HG03565 (cell line): ENCODE data around the gene PLCB4.

ENCODE experiments used
- ATAC-seq: cut with Tn5 transposase; IDR thresholded peaks from one replicate; pipeline ENCODE4 v1.9.1; 2021; ENCODE audit warnings: mild to moderate bottlenecking, moderate library complexity; ENCODE audit not compliant: unreplicated experiment

The PLCB4 gene

DNA sequence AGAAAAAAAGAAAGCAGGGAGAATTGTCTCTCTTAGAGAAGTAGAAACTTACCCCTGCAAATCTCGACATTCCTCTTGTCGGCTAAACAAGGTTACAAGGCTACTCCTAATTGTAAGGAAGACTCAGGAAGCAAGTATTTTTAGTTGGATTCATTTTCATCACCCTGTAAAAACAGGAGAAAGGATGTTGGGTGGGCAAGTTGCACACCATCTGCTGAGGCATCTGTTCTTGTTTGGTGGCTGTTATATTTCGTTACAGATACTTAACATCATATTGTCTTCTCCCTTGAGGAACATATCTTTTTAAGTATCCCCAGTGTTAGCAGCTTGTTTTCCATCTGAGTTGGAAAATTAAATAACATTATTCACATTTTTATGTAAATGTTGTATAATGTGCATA lies 187.5 kb downstream of the PLCB4 start:
- ATAC-seq, result no peak

DNA sequence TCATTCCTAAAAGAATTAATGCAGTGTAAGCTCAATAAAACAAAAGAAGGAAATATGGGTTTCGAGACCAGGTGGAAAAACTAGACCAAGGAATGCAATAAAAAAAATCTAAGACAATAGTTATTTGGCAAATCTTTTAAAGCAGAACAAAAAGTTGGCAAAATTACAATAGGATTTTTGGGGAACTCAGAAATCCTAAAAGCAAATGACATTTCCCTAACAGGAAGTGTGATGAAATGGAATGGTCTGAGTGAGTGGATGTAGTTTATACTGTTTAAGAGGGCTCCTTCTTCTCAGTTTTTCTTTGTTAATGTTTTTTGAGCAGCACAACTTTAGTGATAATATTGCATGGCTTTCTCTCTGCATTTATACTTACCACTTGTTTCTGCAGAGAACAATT lies 190.0 kb downstream of the PLCB4 start:
- ATAC-seq, result no peak

DNA sequence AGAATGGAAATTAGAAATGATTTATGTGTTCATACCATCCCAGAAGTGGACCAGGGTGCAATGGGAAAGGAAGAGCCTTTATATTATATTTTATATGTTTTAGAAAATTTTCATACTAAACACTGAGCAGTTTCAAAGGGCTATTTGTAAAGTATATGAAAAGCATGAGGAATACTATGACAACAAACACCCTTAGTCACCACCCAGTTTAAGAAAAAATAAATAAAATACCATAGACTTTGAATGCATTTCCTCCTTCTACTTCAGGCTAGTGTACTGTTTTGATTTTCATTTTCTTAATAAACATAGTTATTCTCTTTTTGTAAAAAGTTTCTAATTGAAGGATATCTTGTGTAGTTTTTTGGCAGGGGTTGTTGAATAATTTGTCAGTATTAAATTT lies 191.1 kb downstream of the PLCB4 start:
- no peak for ATAC-seq

DNA sequence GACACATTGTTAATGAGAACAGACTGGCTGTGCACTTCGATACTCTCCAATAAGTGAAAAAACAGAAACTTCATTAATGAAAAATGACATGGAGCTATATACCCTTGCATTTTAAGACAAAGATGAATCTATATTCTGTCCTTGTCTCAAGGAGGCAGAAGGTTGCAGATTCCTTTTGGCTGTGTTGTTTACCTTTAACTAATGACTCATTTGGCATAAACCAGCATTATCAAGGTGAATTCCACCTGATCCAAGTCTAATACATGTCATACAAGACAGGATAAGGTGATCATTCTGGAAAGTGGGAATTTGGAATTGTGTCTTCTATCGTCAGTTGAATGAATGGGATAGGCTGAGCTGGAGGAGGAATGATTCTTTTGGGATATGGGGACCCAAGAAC lies 192.9 kb downstream of the PLCB4 start:
- no peak for ATAC-seq

DNA sequence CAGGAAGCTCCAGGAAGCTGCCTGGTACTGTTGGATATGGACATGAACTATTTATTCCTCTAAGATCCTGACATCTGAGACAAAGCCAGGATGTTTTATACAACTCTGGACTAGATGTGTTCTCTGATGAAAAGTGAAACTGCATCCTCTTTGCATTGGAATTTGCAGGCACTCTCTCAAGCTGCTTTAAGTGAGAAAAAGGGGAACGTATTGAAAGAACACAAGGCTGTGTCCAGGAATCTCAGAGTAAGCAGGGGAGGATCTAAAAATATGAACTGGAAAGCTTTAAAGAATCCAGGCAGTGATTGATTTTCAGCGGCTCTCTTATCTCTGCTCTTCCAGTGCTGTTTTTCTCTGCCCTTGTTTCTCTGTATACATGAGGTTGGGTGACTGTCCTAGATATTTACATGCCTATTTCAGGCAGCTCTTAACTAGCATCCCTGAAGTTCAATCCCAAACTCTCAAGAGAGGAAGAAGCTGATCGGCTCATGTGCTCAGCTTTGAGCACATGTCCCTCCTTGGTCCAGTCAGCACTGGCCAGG lies 193.8 kb downstream of the PLCB4 start:
- no peak for ATAC-seq

DNA sequence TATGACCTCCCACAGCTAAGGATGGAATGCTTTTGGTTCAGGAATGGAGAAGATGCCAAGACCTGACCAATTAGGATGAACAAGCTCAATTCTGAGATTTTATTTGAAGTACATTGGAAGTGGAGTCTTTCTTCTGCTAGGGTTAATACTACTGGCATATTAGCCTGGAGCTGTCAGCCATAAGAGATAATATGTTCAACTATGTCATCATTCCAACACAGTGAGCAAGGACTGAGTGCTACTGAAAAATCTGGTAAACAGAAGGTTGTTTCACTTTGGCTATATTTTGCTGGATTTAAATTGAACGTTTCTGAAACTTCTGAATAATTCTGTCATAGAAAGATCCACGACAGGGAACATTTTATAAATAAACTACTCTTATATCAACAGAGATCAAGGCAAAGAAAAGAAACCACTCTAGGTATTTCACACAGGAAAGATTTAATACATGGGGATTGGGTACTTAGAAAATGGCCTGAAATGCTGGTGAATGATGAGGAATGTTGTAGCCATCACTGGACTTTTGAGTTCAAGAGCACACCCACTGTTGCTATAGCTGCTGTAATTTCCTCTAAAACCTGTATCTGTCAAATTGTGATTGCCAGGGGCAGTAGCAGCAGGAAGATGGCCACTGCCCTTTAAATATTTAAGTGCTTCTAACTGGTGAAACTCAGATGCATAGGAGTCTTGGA lies 200.5 kb downstream of the PLCB4 start:
- no peak for ATAC-seq

DNA sequence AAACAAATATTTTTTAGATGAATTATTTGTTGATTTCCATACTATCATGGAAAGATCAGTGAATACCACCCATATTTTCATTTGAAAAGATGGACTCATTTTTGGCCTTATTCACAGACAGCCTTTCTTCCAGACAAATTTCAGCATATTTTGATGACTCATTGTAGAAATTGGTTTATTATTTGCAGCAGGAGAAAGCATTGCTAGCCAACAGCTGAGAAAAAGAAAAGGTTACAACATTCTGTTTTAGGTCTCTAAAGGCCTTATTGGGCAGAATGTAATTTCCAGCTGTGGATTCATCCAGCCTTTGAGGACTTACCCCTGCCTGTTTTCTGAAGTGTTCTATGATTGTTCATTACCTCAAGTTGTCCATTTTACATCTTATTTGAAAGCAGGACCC lies 201.9 kb downstream of the PLCB4 start:
- ATAC-seq, result no peak

DNA sequence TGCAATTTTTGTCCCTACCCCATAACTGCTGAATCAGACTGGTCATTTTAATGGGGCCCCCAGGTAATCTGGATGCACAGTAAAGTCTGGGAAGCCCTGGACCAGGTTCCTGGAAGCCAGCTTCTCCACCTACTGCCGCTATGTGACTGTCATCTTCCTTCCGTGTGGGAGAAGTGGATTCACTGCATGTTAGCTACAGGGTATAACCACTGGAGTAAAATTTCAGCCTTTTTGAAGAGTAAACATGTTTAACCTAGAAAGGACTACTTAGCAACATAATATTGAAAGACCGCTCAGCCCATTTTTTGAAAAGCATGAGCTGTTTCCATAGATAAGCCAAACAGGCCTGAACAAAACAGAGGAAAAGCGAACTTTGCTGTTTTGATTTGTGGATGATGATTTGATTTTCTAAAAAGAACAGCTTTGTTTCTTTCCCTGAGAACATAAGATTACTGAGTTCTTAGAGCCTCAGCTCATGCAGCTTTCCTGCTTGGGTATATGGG lies 208.1 kb downstream of the PLCB4 start:
- no peak for ATAC-seq

DNA sequence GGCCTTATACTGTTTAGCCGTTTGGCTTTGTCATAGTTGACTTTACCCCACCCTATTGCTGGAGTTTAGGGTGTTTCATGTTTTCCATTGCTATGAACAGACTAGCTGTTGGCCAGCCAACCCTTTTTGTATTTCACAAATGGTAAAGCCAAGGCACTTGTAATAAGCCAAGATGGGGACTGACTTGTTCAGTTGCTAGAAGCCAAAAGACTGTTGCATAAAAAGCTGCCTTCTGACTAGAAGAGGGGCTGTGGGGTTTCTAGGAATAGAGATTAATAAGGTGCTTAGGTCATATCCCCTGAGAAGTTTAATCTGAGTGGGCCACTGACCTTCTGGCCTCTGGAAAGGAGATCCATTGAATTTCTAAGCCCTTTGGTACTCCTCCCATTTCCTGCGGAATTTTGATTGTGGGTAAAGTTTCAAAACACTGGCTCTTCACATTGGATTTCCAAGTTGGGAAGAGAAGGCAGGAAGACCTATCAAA lies 211.1 kb downstream of the PLCB4 start:
- ATAC-seq, result no peak

DNA sequence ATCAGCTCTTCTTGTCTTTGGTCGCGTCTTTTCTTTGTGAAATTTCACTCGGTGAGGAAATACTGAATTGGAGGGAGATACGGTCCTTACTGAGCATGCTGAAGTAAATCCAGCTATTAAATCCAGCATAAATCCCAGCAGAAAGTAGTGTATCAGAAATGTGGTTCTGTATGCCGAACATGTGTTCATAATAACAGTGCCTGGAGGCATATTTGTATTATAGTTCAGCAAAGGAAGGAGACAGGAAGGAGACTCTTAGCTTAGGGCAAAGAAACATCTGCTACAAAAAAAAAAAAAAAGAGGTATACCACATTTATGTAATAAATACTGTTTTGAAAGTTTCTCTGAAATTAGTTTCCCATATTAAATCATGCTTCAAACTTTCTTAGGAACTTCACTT lies 211.8 kb downstream of the PLCB4 start:
- ATAC-seq, result no peak

DNA sequence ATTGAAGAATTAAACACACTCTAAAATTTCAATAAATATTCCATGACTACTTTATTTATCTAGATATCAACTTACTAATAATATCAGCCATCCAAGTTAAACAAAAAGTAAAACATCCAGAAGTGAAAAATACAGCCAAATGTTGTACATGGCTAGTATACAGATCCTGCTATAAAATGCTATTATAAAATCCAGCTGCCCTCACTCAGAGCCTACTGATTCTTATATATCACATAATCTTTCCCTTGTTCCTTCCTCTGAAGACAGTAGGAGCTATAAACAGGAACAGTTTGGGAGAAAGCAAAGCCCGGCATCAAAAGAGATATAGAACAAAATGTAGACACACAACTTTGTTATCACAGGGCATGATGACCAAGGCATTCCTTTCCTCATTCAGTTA lies 212.9 kb downstream of the PLCB4 start:
- no peak for ATAC-seq

DNA sequence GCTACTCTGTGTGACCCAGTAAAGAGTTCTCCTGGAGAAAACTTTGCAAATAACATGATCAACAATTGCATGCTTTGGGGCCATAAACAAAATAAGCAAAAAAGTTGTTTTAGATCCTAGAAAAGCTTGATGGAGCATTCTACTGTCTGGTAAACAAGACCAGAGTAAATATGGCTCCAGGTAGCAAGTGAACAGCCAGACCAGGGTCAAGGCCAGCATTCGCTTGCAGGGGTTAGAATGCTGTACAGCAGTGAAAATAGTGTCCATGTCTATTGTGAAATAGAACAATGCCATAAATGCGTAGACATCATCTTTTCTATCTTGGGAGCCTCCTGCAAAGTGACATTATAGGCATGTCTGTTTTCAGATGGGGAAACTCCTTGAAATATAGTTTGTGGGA lies 216.7 kb downstream of the PLCB4 start:
- ATAC-seq, result no peak

DNA sequence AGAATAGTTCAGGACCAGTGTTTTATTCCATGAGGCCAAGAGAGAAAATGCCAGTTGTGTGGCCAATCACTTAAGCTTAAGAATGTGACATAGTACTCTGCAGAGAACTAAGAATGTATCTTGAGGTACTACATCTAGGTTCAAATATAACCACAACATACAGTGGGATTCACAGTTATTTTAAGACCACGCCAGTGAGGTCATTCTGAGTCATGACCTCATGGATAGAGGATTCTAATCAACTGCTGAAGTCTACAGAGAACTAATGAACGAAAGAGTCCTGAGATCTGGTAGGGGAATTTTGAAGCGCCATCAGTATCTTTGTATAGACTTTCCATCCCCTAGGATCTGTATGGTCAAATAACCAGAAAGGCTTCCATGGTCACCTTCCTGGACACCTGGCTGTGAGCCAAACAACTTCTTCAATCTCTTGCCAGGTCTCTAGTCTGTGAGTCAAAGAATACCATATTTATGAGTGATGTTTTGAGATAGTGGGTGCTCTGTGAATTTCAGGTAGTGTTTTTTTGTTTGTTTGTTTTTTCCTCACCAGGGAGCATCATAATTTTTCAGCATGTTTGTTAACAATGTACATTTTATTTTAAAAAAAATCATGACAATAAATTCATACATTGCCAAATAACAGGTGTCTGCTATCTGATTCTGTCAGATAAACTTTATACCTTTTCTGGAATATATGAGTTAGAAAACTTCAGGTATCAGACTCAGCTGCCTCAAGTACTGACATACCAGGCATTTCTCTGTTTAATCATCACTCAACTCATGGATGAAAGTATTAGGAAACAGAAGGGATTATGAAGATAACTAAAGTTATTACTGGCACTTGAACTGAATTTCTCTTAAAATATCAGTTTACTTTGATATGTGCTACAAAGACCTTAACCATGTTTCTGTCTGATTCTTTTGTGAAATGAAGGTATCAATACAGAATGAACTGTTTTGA lies 217.9 kb downstream of the PLCB4 start:
- ATAC-seq, result no peak

DNA sequence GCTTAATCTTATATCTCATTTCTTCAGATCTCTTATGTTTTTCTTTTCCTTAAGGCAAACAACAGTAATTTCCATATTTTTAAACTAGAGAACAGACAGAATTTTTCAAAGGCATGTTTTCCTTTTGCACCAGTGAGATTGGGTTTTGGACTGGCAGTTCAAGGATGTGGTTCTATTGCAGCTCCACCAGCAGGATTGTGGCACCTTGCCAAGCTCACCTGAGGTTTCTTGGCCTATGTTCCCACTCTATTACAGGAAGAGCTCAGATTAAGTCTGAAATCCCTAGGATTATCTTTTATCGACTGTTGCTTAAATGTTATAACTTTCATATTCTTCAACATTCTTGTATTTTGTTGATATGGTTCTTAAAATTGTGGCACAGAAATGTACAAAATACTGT lies 218.9 kb downstream of the PLCB4 start:
- ATAC-seq, result no peak

DNA sequence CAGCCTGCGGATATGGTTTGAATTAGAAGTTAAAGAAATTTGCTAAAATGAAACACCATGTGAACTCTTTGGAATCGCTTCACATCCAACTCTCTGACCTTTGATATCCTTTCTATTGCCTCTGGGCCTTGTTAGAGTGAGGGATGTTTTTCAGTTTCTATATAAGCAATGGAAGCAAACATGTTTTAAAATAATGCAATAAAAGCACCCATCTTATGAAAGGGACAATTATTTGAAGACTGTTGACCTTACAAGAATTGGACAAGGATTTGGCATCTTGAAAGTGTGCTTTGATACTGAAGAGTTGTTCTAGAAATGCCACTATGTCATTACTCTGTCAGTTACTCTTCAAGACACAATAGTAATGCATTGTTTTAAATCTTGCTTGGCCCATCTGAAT lies 221.4 kb downstream of the PLCB4 start:
- no peak for ATAC-seq

DNA sequence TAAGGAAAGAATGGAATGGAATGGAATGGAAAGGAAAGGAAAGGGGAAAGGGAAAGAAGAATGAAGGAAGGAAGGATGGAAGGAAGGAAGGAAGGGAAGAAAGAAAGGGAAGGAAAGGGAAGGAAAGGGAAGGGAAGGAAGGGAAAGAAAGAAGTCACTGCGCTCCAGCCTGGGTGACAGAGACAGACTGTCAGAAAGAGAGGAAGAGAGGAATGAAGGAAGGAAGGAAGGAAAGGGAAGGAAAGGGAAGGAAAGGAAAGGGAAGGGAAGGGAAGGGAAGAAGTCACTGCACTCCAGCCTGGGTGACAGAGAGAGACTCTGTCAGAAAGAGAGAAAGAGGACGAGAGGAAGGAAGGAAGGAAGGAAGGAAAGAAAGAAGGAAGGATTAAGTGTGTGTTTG lies 224.3 kb downstream of the PLCB4 start:
- ATAC-seq, result no peak

DNA sequence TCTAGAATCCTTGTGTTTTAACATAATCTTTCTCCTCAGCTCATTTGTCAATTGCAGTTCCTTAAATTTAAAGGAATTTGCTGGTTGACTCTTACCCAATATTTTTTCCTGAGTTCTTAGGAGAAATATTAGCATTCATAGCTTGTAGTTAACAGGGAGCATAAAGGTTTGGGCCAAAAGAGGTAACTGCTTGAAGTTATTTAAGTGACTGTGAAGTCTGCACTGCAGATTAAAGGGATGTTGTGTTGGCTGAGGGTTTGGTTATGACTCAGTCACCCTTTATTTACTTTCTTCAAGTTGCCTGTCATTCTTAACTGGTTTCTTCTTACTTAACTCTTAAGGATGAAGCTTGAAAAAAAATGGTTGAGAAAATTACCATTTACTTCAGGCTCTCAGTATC lies 225.2 kb downstream of the PLCB4 start:
- peak; percentile 49 for ATAC-seq

DNA sequence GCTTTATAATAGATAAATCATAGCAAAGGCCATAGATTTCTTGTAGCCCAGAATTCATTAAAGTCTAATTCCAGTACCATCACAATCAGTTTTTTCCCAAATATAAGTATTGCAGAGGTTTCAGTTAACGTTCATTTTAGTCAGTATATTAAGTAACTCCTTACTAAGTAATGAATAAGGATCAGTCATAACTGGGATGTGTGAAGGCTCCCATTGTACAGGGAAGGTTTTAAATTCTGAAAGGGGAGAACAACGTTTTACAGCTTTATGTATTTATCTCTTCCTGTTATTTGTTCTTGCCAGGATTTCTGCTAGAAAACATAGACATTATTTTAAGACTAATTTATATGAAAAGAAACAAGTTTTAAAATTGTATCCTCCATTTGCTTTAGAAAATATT lies 230.0 kb downstream of the PLCB4 start:
- ATAC-seq, result no peak

DNA sequence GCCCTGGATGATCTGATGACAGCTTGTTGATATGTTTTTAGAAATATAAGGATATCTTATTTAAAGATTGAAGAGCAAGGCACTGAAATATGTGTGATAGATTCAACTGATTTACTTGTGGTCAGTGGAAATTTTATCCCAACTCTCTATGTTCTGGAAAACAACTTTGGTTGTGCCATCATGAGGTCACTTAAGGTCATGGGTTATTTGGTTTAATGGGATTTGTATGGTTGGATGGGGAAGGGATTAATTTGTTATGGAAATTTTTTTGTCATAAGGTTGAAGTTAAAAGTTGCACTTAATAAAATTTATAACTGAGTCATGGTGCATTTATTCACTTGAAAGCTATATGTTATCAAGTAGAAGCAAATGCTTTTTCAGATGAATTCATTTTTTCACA lies 231.2 kb downstream of the PLCB4 start:
- no peak for ATAC-seq

DNA sequence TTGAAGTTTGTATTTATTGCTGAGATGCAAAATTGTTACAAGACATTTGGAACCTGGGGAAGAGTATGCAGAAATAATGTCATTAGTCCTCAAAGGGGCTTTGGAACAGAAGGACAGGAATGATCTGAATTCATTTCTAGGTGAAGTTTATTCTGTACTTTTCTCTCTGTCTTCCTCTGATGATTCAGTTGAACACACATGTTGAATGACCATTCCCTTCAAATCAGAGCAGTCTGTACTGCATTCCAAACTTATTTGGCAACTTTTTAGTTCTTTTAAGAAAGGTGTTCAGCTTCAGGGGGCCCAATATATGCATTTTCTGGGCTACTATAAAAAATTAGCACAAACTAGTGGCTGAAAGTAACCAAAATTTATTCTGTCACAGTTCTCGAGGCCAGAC lies 231.6 kb downstream of the PLCB4 start:
- ATAC-seq, result no peak
